Measurements from ENCODE around the gene PDE4D.
"Not testable (repeated sequence)": the region's sequence is repeated elsewhere in the genome, so short reads cannot be mapped to it uniquely, and the experiment has no call there.

DNA sequence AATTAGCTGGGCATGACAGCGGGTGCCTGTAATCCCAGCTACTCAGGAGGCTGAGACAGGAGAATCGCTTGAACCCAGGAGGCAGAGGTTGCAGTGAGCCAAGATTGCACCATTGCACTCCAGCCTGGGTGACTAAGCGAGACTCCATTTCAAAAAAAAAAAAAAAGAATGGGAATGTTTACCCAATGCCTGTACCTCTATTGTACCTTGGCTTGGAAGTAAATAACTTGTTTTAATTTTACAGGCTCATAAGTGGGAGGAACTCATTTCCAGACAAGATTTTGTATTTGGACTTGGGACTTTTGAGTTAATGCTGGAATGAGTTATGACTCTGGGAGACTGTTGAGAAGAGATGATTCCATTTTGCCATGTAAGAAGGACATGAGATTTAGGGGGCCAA lies 484.5 kb downstream of the PDE4D start:
- TF ChIP-seq, protein P1, sequence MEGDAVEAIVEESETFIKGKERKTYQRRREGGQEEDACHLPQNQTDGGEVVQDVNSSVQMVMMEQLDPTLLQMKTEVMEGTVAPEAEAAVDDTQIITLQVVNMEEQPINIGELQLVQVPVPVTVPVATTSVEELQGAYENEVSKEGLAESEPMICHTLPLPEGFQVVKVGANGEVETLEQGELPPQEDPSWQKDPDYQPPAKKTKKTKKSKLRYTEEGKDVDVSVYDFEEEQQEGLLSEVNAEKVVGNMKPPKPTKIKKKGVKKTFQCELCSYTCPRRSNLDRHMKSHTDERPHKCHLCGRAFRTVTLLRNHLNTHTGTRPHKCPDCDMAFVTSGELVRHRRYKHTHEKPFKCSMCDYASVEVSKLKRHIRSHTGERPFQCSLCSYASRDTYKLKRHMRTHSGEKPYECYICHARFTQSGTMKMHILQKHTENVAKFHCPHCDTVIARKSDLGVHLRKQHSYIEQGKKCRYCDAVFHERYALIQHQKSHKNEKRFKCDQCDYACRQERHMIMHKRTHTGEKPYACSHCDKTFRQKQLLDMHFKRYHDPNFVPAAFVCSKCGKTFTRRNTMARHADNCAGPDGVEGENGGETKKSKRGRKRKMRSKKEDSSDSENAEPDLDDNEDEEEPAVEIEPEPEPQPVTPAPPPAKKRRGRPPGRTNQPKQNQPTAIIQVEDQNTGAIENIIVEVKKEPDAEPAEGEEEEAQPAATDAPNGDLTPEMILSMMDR (IDR thresholded peaks at IDR 0.05): not testable (repeated sequence)
- TF ChIP-seq SIN3A (IDR thresholded peaks at IDR 0.05; ENCODE audit: borderline replicate concordance, insufficient read depth, low read depth, low read length); TCF7L2 (IDR thresholded peaks at IDR 0.05; ENCODE audit: low read depth, low read length): not testable (repeated sequence)
